AG09309 (cell line): Measurements from ENCODE around the gene PRIM1.
"Not testable (repeated sequence)": the region's sequence is repeated elsewhere in the genome, so short reads cannot be mapped to it uniquely, and the experiment has no call there.

ENCODE experiments used
- DNase-seq: peaks from one replicate; pipeline ENCODE4 v3.0.0-alpha.2; 2010; ENCODE audit warnings: low read depth
- H3K4me3 ChIP-seq: 2 replicates; pipeline ENCODE4 v1.5.1; 2011; ENCODE audit warnings: mild to moderate bottlenecking, low read depth, low read length, moderate library complexity; ENCODE audit not compliant: control insufficient read depth
- CTCF ChIP-seq: IDR thresholded peaks from 2 replicates; pipeline ENCODE4 v1.5.1; 2011; ENCODE audit warnings: mild to moderate bottlenecking, low read depth, low read length, inconsistent platforms; ENCODE audit not compliant: insufficient read depth, control insufficient read depth; ENCODE audit errors: missing control alignments

Gene PRIM1

GRCh38 chr12:56761812-56762211 is 9.7 kb upstream of the PRIM1 start:
- H3K4me3 ChIP-seq, result no peak overlapping the region
- DNase-seq, result no peak
- TF ChIP-seq CTCF, result no peak

DNA sequence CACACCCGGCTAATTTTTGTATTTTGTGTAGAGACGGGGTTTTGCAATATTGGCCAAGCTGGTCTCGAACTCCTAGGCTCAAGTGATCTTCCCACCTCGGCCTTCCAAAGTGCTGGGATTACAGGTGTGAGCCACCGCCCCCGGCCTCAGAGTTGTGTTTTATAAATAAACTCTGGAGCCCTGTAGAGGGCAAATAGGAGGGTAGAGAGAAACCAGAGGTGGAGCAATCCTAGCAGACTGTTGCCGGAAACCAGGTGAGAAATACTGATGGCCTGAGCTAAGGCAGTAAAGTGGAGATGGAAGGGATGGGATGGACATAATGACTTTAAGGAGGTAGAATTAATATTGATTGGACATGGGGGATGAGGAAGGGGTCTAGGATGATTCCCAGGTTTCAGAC is 8.3 kb upstream of the PRIM1 start:
- no peak overlapping the region for H3K4me3 ChIP-seq
- DNase-seq, result no peak
- TF ChIP-seq CTCF, result no peak

DNA sequence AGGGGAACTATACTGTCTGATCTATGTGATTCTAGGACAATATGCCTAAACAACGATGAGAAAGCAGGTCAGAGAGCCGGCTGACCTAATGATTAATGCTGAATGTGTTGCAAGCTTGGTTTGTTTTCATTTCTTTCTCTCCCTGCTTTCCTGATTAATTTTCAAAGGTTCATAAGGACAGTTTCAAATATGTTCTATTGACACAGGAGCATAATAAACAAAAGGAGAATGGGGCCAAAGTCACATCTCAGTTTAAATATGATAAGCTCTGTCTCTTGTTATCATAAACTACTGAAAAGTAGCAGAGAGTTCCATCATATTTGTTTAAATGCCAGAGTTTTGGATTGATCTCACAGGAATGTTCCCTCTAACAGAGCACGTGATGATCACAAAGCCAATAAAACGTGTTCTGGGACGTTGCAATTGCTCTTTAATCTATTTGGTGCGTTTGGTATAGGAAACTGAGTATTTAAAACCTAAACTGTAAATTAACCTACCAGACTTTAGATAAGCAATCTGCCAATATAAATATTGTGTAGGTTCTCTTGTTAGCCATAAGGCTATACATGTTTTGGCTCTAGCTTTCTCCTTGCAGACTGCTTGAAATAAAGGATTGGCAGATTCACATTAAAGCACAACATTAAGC is 7.3 kb upstream of the PRIM1 start:
- H3K4me3 ChIP-seq, result no peak overlapping the region
- TF ChIP-seq CTCF, result no peak
- DNase-seq, result no peak

GRCh38 chr12:56758728-56759262 is 6.7 kb upstream of the PRIM1 start:
- H3K4me3 ChIP-seq, result no peak overlapping the region
- DNase-seq, result no peak
- TF ChIP-seq CTCF, result no peak

GRCh38 chr12:56757971-56758370 is 5.8 kb upstream of the PRIM1 start:
- H3K4me3 ChIP-seq, DNase-seq: not testable (repeated sequence)

DNA sequence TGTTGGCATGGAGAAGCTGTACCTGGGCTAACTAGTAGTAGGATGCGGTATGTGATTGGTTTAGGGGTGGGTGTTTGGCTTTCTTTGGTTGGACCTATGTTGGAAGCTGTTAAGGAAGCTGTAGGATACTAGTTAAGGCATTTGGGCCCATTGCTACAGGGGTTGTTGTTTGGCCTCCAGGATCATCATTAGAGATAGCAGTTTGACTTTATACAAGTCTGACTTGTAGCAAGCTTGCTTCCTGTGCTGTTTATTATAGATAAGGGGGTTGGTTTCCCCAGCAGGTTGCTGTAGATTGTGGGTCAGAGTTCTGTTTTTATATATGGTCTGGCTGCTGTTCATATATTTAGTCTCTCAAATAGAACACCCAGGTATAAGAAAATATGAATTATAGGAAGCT is 1.4 kb upstream of the PRIM1 start:
- no peak for TF ChIP-seq CTCF
- H3K4me3 ChIP-seq, result no peak overlapping the region
- DNase-seq, result no peak

DNA sequence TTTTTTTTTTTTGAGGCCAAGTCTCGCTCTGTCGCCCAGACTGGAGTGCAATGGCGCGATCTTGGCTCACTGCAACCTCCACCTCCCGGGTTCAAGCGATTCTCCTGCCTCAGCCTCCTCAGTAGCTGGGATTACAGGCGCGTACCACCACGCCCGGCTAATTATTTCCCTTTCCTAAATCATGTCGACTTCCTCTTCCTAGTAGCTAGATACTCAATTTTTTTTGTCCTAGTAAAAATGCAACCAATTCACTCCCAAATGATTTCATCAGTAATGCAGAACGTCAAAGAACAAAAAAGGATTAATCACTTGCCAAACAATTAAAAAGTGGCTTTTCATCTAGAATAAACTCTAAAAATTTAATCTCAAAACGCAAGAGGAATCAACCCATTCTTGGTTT is 1.5 kb downstream of the PRIM1 start:
- not testable (repeated sequence) for H3K4me3 ChIP-seq, DNase-seq

DNA sequence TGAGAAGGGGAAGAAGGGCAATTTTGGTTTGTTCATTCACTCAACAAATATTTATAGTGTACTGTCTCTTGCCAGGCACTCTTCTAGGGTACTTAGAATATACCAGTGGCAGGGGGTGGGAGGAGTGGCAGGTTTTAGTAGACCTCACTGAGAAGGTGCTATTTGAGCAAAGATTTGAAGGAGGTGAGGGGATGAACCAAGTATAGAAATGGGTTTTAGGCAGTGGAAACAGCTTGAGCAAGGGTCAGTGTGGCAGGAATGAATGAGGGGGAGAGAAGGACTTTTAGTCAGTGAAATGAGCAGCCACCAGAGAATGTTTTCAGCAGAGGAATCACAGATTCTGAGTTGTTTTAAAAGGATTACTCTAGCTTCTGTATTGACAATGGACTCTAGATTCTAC is 2.3 kb downstream of the PRIM1 start:
- no peak for TF ChIP-seq CTCF
- no peak for DNase-seq
- H3K4me3 ChIP-seq, result no peak overlapping the region
